ENCODE measurements around the gene PLK2. TPM values are rescaled to one million over a fixed set of nuclear protein-coding genes. Genes with fewer than 3 reads are reported as not detected.

The PLK2 gene
- total RNA-seq, 1 donor from 2014 or later: 10.9 TPM

- Mint-ChIP-seq H3K27me3 (peaks cover 1% of the 10 kb centered on the region), H3K36me3 (ENCODE audit: low read depth) (peaks cover 12% of the 10 kb centered on the region), H3K27ac (no peak overlapping the region), H3K4me3 (no peak overlapping the region), H3K4me1 (no peaks in the 10 kb centered on the region), H3K9me3 (no peaks in the 10 kb centered on the region)
- DNase-seq: no peak
- intact Hi-C loops (cut with micrococcal nuclease): no loop called here
- ChIA-PET POLR2A (no interaction called here), CTCF (no interaction called here)
- no peak for ATAC-seq (ENCODE audit: low read depth)
- TF ChIP-seq CTCF (IDR thresholded peaks at IDR 0.05): no peak
These were observed 9.9 kb downstream of the PLK2 start for GRCh38 chr5:58450018-58450417.

DNA sequence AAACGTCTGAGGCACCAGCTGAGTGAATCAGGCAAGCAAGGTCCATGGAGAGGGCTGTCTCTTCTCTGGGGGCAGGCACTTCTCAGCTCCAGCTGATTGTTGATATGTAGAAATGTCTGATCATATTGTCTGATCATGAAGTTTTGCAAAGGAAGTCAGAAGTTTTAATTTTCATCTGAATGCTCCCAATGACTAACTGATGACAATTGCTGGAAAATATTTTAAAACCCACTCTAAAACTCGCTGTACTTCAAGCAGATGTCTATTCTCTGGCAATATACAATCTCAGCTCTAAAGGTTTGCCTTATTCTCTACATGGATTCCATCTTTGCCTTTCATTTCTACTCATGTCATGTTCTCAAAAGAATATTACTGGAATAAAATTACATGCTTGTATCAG is 12.7 kb downstream of the PLK2 start:
- POLR2A ChIA-PET: no interaction called here
- H3K4me1 Mint-ChIP-seq: no peaks in the 10 kb centered on the region

GRCh38 chr5:58446024-58446423 is 13.9 kb downstream of the PLK2 start:
- intact Hi-C loops (cut with micrococcal nuclease): no loop called here
- Mint-ChIP-seq H3K27ac (no peak overlapping the region), H3K9me3 (peaks cover 4% of the 10 kb centered on the region), H3K4me3 (no peak overlapping the region), H3K27me3 (peaks cover 4% of the 10 kb centered on the region), H3K36me3 (ENCODE audit: low read depth) (no peaks in the 10 kb centered on the region), H3K4me1 (no peaks in the 10 kb centered on the region)
- ChIA-PET CTCF (interaction anchor here (1.3 kb wide), 1 partner anchor 15 kb away, joined by 3 read pairs; no protein-coding TSS in a partner anchor), POLR2A (no interaction called here)
- DNase-seq (no peak), ATAC-seq (ENCODE audit: low read depth) (no peak)
- TF ChIP-seq CTCF (IDR thresholded peaks at IDR 0.05): no peak

More for the DNA sequence above, 12.7 kb downstream of the PLK2 start:
- CTCF ChIA-PET: interaction anchor here (1.9 kb wide), 1 partner anchor 13 kb away, joined by 10 read pairs; the partner anchor contains the start of gene PLK2
- H3K27ac Mint-ChIP-seq: no peak overlapping the region
- DNase-seq (no peak), ATAC-seq (ENCODE audit: low read depth) (no peak)
- H3K4me3 Mint-ChIP-seq: no peak overlapping the region
- intact Hi-C loops (cut with micrococcal nuclease): no loop called here
- H3K36me3 Mint-ChIP-seq (ENCODE audit: low read depth): no peaks in the 10 kb centered on the region
- TF ChIP-seq CTCF (IDR thresholded peaks at IDR 0.05): no peak
- H3K27me3 Mint-ChIP-seq: peaks cover 4% of the 10 kb centered on the region
- peaks cover 4% of the 10 kb centered on the region for H3K9me3 Mint-ChIP-seq

GRCh38 chr5:58444805-58445204 is 15.1 kb downstream of the PLK2 start:
- Mint-ChIP-seq H3K4me1 (no peaks in the 10 kb centered on the region), H3K36me3 (ENCODE audit: low read depth) (no peaks in the 10 kb centered on the region), H3K27me3 (peaks cover 5% of the 10 kb centered on the region), H3K27ac (no peak overlapping the region), H3K4me3 (no peak overlapping the region), H3K9me3 (peaks cover 4% of the 10 kb centered on the region)
- no peak for DNase-seq
- ChIA-PET POLR2A (no interaction called here), CTCF (interaction anchor here (1.3 kb wide), 1 partner anchor 16 kb away, joined by 3 read pairs; no protein-coding TSS in a partner anchor)
- TF ChIP-seq CTCF (IDR thresholded peaks at IDR 0.05): no peak
- no peak for ATAC-seq (ENCODE audit: low read depth)
- intact Hi-C loops (cut with micrococcal nuclease): no loop called here

DNA sequence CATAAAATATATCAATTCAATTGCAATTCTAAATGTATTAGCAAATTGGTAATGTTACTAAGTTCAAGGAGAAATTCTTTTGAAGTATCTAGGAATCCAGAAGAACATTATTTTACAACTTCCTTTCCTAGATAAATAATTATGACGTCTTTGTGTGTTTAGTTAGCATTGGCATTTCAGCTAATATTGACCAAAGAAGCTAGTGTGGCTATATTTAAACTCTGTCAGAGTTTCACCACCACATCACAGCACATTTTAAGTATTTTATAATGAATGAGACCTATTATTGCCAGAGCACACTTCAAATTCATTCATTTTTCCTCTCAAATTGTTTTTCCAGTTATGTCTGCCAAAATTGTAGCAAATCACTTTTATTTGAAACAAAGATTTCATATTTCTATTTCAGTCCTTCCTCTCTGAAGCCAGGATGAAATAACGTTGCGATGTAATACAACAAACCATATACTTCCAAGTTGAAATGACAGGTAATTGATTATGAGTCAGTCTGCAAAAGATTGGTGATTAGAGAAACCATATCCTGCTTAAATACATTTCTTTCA is 18.9 kb downstream of the PLK2 start:
- Mint-ChIP-seq H3K27me3 (peaks cover 6% of the 10 kb centered on the region), H3K4me1 (no peaks in the 10 kb centered on the region), H3K27ac (no peak overlapping the region), H3K36me3 (ENCODE audit: low read depth) (no peaks in the 10 kb centered on the region), H3K4me3 (no peak overlapping the region), H3K9me3 (peaks cover 4% of the 10 kb centered on the region)
- intact Hi-C loops (cut with micrococcal nuclease): no loop called here
- DNase-seq: no peak
- POLR2A ChIA-PET: no interaction called here
- TF ChIP-seq CTCF (IDR thresholded peaks at IDR 0.05): no peak
- CTCF ChIA-PET: no interaction called here
- ATAC-seq (ENCODE audit: low read depth): no peak
